ENCODE measurements around the gene RABL6.

The RABL6 gene

DNA sequence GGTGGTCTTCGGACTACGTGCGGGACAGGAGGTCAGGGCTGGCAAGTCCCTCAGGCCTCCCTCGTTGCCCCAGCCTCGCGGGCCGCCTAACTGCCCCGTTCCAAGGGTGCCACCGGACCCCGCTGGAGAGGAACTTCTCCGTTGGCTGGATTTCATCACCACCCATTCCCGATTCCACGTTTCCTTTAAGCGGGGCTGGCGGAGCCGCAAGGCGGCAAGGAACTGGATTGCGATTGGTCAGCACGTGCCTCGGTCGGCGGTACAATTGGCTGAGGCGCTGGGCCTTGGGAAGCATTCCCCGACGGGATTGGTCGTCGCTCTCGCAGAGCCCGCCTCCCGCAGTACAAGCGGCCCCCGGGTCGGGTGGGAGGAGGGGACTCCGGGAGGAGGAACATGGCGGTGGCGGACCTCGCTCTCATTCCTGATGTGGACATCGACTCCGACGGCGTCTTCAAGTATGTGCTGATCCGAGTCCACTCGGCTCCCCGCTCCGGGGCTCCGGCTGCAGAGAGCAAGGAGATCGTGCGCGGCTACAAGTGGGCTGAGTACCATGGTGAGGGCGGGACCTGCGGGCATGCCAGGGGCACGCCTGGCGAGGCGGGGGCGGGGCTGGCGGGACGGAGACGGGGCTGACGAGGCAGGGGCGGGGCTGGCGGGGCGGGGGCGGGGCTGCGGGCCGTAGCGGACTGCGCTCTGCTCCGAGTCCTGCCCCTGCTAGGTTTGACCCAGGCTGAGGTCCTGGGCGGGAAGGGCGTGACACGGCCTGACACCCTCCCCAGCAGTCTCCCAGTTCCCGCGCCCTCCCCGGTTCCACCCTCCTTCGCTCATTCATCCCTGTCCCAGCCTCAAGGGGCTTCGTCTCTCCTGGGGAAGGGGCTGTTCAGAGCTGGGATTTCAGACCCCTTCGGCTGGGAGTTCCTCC lies 41.6 kb downstream of the RABL6 start, which contains the start of gene PHPT1:
Gene PHPT1 (plus strand): TSS at position 372 of the 922 bp plus-strand sequence. CDS start 22 bp downstream, at position 394.
- DNase-seq = peak; percentile 96 to 97

DNA sequence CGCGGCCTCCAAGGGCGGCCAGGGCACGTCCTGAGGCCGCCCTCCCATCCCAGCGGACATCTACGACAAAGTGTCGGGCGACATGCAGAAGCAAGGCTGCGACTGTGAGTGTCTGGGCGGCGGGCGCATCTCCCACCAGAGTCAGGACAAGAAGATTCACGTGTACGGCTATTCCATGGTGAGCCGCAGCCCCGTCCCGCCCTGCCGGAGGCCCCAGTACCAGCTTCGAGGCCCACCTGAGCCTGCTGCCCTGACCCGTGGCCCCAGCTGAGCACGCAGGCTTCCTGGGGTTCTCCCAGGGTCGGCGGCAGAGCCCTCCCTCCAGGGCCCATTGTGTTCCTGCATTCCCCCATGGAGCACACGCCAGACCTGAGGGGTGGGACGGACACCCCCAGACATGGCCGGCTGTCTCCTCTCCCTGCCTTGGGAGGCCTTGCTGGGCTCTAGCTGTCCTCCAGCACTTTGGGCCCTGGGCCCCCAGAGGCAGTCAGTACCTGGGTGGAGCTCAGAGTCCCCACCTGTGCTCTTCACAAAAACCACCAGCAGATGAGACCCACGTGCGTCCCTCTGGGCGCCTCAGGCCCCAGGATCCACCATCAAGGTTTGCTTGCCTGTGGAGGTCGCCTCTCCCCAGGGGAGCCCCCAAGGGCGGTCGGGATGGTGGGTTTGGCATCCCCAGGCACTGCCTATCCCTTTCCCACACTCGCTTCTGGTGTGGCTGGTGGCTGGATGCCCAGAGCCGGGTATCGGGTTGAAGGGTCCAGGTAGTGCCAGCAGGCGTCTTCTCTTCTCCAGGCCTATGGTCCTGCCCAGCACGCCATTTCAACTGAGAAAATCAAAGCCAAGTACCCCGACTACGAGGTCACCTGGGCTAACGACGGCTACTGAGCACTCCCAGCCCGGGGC lies 42.5 kb downstream of the RABL6 start:
- no peak for DNase-seq

DNA sequence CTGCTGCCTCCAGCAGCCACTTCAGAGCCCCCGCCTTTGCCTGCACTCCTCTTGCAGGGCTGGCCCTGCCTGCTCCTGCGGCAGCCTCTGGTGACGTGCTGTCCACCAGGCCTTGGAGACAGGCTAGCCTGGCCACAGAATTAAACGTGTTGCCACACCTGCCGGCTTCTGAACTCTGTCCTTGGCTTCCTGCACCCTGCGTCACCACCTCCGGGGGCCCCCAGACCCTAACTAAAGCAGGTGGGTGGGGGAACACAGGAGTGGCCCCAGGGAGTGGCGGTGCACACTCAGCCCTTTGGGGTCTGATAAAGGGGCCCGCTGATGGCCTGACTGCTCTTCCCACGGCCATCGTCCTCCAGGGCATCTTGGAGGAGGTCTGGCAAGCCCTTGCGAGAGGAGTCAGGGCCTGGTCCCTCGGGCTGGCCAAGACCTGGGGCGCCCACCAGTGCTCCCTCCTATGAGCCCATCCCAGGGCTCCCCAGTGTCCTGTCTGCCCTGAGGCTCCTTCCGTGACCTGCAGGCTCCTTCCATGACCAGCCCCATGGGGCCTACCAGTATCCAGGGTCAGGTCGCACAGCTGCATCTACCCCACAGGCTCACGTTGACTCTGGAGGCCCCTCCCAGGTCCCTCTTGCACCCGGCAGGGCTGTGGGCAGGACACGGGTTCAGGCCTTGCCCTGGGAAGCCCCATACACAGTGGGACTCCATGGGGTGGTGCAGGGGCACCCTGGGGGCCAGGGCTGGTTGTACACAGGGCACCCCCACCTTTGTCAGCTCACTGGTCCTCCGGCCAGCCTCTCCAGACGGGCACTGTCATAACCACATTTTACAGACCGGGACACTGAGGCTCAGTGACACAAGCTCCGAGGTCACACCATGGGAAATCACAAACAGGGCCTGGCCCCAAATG lies 43.4 kb downstream of the RABL6 start:
- DNase-seq = no peak

DNA sequence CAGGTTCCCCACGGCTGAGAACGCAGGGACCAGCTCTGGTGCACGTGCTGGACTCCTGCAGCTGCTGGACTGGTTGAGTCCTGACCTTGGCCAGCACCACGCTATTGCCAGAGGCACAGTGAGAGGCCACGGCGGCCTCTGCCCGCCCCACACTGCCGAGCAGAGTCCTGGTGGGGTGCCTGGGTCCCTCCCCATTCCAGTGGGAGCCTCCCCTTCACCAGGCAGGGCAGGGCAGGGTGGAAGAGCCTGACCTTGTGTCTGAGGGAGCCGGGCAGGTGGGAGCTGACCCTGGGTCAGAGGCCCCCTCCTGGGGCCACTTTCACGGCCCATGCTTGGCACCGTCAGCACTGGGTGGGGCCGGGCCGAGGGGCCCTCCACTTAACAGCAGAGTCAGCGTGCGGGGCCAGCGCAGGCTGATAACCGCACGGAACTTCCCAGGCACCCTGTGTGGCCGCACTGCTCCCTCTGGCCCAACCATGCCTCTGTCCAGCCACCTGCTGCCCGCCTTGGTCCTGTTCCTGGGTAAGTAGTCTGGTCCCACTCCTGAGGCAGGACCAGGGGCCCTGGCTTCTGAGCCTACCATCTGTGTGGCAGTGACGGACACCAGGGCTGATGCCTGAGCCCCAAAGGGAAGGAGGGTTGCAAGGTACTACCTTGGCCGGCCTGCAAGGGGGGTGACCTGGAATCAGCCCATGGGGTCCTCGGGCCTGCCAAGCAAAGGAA lies 44.4 kb downstream of the RABL6 start, which contains the start of gene MAMDC4:
Gene MAMDC4 (plus strand): TSS at position 406 of the 723 bp plus-strand sequence. CDS start 71 bp downstream, at position 477.
- DNase-seq = no peak

DNA sequence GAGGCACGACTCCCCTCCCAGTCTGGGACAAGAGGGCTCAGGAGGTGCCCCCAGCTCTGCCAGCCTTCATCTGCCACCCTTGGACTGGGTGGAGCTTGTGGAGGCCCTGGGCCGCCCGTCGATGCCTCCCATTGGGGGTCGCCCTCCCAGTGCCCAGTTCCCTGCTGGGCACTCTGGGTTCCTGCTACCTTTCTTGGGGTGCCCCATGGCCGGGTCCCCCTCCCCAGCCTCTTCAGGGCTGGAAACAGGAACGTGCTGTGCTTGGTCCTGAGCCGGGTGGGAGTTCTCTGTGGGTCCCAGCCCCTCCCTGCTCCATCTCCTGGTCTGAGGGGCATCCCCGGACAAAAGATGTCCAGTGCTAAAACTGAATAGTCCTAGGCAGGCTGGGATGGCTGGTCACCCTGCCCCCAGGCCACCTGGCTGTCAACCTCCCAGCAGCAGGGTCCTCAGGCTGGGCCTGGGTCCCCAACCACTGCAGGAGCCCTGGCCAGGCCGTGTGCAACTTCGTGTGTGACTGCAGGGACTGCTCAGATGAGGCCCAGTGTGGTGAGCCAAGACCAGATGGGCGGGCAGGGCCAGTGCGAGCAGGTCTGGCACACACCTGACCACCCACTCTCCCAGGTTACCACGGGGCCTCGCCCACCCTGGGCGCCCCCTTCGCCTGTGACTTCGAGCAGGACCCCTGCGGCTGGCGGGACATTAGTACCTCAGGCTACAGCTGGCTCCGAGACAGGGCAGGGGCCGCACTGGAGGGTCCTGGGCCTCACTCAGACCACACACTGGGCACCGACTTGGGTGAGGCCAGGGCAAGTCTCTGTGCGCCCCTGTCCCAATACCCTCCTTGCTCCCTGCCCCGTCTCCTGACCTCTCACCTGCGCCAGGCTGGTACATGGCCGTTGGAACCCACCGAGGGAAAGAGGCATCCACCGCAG lies 45.2 kb downstream of the RABL6 start:
- DNase-seq = no peak

DNA sequence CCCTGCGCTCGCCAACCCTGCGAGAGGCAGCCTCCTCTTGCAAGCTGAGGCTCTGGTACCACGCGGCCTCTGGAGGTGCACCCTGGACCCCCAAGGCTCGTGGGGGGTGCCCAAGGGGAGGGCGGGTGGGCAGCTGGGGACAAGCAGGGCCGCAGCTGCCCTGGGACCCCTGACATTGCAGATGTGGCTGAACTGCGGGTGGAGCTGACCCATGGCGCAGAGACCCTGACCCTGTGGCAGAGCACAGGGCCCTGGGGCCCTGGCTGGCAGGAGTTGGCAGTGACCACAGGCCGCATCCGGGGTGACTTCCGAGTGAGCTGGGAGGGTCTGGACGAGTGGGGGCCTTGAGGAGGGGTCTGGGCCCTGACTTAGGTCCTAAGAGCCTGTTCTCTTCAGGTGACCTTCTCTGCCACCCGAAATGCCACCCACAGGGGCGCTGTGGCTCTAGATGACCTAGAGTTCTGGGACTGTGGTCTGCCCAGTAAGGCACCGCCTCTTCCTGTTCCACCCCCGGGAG lies 45.9 kb downstream of the RABL6 start:
- no peak for DNase-seq

DNA sequence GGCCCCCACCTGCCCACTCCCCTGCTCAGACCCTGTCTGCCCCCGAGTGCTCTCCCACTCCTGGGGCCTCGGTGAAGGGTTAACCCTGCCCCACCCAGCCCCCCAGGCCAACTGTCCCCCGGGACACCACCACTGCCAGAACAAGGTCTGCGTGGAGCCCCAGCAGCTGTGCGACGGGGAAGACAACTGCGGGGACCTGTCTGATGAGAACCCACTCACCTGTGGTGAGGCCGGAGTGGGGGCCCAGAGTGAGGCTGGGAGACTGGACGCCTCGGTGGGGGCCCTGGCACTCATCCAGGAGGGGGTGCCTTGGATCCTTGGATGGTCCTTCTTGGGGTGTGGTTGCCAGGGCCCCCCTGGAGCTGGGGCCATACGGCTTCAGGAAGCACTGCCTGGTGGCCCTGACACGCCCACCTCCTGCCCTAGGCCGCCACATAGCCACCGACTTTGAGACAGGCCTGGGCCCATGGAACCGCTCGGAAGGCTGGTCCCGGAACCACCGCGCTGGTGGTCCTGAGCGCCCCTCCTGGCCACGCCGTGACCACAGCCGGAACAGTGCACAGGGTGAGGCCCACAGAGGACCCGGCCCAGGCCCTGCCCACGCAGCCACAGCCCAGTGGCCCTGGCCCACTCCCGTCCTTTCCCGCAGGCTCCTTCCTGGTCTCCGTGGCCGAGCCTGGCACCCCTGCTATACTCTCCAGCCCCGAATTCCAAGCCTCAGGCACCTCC lies 46.5 kb downstream of the RABL6 start:
- DNase-seq = no peak

DNA sequence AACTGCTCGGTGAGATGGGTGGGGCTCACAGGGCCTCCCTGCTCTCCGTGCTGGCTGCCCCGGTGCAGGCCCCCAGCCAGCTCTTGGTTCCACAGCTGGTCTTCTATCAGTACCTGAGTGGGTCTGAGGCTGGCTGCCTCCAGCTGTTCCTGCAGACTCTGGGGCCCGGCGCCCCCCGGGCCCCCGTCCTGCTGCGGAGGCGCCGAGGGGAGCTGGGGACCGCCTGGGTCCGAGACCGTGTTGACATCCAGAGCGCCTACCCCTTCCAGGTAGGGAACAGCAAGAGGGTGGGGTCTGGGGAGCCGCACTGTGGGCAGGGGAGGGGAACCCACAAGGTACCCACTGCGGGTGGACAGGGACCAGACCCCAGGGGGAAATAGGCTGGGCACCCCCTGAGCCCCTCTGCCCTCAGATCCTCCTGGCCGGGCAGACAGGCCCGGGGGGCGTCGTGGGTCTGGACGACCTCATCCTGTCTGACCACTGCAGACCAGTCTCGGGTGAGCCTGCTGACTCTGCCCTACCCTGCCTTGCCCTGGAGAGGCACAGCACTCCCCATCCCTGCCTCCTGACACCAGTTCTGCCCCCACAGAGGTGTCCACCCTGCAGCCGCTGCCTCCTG lies 47.2 kb downstream of the RABL6 start:
- no peak for DNase-seq

DNA sequence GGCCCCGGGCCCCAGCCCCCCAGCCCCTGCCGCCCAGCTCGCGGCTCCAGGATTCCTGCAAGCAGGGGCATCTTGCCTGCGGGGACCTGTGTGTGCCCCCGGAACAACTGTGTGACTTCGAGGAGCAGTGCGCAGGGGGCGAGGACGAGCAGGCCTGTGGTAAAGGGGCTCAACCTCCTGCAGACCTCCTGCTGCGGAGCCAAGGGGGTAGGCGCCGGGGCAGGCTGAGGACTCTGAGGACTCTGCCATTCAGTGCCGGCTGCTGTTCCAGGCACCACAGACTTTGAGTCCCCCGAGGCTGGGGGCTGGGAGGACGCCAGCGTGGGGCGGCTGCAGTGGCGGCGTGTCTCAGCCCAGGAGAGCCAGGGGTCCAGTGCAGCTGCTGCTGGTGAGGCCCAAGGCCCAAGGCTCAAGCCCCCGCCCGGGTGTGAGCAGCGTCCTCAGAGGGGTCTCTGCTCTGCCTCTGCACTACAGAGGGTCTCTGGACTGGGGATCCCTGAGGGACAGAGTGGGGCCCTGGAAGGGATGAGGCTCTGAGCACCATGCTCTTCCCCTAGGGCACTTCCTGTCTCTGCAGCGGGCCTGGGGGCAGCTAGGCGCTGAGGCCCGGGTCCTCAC lies 47.8 kb downstream of the RABL6 start:
- DNase-seq = no peak

DNA sequence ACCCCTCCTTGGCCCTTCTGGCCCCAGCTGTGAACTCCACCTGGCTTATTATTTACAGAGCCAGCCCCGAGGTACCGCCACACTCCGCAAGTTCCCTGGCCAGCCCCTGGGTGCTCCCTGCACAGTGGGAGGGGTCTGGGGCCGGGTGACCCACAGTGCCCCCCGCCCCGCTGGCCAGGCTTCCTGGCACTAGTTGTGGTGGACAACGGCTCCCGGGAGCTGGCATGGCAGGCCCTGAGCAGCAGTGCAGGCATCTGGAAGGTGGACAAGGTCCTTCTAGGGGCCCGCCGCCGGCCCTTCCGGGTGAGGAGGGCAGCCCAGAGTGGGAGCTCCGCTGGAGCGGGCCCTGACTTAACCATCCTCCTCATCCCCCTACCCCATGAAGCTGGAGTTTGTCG lies 48.3 kb downstream of the RABL6 start:
- DNase-seq = no peak

DNA sequence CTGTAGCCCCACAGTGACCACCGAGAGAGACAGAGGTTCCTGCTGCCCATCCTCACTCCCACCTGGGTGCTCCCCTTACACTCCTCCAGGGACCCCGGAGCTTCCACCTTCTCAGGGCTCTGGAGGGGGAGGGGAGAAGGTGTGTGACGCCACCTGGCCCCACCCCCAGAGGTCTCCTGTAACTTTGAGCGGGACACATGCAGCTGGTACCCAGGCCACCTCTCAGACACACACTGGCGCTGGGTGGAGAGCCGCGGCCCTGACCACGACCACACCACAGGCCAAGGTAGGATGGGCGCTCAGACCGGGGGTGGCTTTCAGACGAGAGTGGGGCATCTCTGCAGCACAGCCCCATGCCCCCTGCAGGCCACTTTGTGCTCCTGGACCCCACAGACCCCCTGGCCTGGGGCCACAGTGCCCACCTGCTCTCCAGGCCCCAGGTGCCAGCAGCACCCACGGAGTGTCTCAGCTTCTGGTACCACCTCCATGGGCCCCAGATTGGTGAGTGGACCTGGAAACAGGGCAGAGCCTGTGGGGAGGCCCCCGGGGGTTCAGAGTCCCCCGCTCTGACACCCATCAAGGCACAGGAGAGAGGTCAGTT lies 48.9 kb downstream of the RABL6 start:
- DNase-seq = no peak

DNA sequence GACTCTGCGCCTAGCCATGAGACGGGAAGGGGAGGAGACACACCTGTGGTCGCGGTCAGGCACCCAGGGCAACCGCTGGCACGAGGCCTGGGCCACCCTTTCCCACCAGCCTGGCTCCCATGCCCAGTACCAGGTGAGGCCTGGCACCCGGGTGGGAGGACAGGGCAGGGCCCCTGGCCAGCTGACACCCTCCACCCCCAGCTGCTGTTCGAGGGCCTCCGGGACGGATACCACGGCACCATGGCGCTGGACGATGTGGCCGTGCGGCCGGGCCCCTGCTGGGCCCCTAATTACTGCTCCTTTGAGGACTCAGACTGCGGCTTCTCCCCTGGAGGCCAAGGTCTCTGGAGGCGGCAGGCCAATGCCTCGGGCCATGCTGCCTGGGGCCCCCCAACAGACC lies 49.4 kb downstream of the RABL6 start:
- no peak for DNase-seq

DNA sequence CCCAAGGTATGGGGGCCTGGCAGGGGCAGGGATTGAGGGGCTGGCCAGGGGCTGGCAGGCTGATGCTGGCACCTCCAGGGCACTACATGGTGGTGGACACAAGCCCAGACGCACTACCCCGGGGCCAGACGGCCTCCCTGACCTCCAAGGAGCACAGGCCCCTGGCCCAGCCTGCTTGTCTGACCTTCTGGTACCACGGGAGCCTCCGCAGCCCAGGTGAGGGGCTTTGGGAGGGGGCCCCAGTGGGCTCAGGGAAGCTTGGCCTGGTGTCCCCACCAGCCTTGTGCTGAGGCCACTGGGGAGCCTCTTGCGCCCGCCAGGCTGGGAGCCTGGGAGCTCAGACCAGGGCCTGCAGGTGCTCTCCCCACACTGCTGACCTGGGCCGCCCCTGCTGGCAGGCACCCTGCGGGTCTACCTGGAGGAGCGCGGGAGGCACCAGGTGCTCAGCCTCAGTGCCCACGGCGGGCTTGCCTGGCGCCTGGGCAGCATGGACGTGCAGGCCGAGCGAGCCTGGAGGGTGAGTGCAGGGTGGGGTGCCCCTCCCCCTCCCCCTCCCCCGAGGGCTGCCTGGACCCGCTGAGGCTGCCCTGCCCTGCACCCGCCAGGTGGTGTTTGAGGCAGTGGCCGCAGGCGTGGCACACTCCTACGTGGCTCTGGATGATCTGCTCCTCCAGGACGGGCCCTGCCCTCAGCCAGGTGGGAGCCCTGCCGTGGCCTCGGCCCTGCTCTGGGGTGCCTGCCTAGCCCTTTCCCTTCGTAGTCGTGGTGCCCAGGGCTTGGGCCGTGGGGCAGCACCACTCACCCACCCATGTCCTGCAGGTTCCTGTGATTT lies 50.0 kb downstream of the RABL6 start:
- DNase-seq = peak in 1 of 2 experiments; percentile 3

DNA sequence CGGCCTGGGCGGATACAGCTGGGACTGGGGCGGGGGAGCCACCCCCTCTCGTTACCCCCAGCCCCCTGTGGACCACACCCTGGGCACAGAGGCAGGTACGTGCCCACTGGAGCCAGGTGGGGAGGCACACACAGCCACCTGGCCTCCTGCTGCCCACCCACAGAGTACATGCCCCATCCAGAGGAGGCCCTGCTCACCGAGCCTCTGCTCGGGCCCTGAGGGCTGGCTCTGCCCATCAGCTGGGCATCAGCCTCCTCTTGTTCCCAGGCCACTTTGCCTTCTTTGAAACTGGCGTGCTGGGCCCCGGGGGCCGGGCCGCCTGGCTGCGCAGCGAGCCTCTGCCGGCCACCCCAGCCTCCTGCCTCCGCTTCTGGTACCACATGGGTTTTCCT lies 50.7 kb downstream of the RABL6 start:
- no peak for DNase-seq

DNA sequence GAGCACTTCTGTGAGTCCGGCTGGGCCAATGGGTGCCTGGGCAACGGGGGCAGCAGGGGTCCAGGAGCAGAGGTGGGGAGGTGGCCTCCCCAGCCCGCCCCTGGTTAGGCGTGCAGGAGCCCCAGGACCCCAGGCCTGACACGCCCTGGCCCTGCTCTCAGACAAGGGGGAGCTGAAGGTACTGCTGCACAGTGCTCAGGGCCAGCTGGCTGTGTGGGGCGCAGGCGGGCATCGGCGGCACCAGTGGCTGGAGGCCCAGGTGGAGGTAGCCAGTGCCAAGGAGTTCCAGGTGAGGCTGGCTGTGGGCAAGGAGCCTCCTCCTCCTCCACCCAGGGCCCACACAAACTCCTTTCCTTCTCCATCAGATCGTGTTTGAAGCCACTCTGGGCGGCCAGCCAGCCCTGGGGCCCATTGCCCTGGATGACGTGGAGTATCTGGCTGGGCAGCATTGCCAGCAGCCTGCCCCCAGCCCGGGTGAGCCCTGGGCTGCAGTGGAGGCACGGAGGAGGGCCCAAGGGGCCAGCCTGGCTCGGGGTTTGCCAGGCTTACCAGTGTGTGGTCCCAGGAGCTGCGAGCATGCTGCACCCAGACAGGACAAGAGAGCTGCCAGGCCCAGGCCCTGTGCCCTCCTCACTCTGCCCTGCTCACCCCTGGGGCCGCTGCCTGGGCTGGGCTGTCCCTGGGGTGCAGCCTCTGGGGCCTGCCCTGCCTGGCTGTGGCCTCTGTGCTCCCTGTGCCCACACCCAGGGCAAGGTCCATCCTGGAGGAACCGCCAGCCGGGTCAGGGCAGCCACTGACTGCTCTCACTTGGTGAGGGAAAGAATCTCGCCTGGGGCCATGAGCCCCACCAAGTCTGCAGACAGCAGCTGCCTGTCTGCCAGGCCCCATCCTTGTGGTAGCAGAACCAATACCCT lies 51.4 kb downstream of the RABL6 start:
- DNase-seq = no peak

DNA sequence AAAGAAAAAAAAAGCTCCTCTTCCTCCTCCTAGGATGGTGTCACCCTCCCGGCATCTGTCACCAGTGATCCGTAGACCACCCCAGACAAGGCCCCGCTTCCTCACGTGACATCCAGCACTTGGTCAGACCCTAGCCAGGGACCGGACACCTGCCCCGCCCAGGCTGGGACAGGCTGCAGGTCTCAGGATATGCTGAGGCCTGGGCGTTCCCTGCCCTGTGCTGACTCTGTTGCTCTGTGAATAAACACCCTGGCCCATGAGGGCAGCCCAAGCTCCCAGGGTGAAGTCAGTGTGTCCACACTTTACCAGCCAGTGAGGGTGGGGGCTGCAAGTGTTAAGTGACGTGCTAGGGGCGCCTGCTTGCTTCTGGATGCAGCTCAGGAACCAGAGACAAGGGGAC lies 52.8 kb downstream of the RABL6 start:
- no peak for DNase-seq

Data from activated CD4-positive, alpha-beta T cell treated with anti-CD3 and anti-CD28 coated beads, Interleukin-2, amount 50 U/mL, for 48 hours (primary cell).